Astrocyte (in vitro differentiated cells and primary cell): Measurements from ENCODE around the gene GPATCH2. TPM values are rescaled to one million over a fixed set of nuclear protein-coding genes. Genes with fewer than 3 reads are reported as not detected.
"Not testable (repeated sequence)": the region's sequence is repeated elsewhere in the genome, so short reads cannot be mapped to it uniquely, and the experiment has no call there.

Source experiments
- DNase-seq: peaks from one replicate; pipeline ENCODE4 v3.0.0-alpha.2; 2010; ENCODE audit warnings: low read depth
- FAIRE-seq: peaks from 2 replicates; lab custom pipeline; 2011; peaks lifted over from hg19 to GRCh38; lab: Jason Lieb, UNC
- H2AFZ ChIP-seq: 2 replicates; pipeline ENCODE4 v1.6.0; 2012; ENCODE audit warnings: low read depth, low read length, inconsistent platforms
- H3K27ac ChIP-seq: 2 replicates; pipeline ENCODE4 v1.5.1; 2011; ENCODE audit warnings: low read depth, low read length, inconsistent platforms
- H3K27me3 ChIP-seq: 2 replicates; pipeline ENCODE4 v1.6.0; 2011; ENCODE audit warnings: low read length, inconsistent platforms; ENCODE audit not compliant: insufficient read depth
- H3K36me3 ChIP-seq: 2 replicates; pipeline ENCODE4 v1.5.1; 2011; ENCODE audit warnings: low read length, inconsistent platforms; ENCODE audit not compliant: insufficient read depth
- H3K4me1 ChIP-seq: 2 replicates; pipeline ENCODE4 v1.5.1; 2011; ENCODE audit warnings: low read length, inconsistent platforms; ENCODE audit not compliant: insufficient read depth
- H3K4me2 ChIP-seq: 2 replicates; pipeline ENCODE4 v1.6.0; 2012; ENCODE audit warnings: low read length, inconsistent platforms
- H3K4me3 ChIP-seq: 2 replicates; pipeline ENCODE4 v1.5.1; 2011; ENCODE audit warnings: low read depth, mild to moderate bottlenecking, low read length, inconsistent platforms; ENCODE audit not compliant: insufficient read depth
- H3K79me2 ChIP-seq: 2 replicates; pipeline ENCODE4 v1.6.0; 2012; ENCODE audit warnings: mild to moderate bottlenecking, low read length, inconsistent platforms; ENCODE audit not compliant: insufficient read depth
- H3K9ac ChIP-seq: 2 replicates; pipeline ENCODE4 v1.6.0; 2012; ENCODE audit warnings: mild to moderate bottlenecking, low read length, inconsistent platforms
- H3K9me3 ChIP-seq: 2 replicates; pipeline ENCODE4 v1.5.1; 2012; ENCODE audit warnings: low read depth, mild to moderate bottlenecking, low read length, inconsistent platforms; ENCODE audit not compliant: insufficient read depth
- H4K20me1 ChIP-seq: 2 replicates; pipeline ENCODE4 v1.6.0; 2012; ENCODE audit warnings: low read length, inconsistent platforms; ENCODE audit not compliant: insufficient read depth
- H3K27ac Mint-ChIP-seq: one replicate; pipeline ENCODE4 v1.8.0; 2021; ENCODE audit warnings: mild to moderate bottlenecking, mixed read lengths; ENCODE audit not compliant: unreplicated experiment
- H3K27me3 Mint-ChIP-seq: one replicate; pipeline ENCODE4 v1.8.0; 2021; ENCODE audit warnings: low read depth, mixed read lengths; ENCODE audit not compliant: unreplicated experiment
- H3K36me3 Mint-ChIP-seq: one replicate; pipeline ENCODE4 v1.8.0; 2021; ENCODE audit warnings: low read depth, mixed read lengths; ENCODE audit not compliant: unreplicated experiment
- H3K4me1 Mint-ChIP-seq: one replicate; pipeline ENCODE4 v1.8.0; 2021; ENCODE audit warnings: low read depth, mixed read lengths; ENCODE audit not compliant: unreplicated experiment
- H3K4me3 Mint-ChIP-seq: one replicate; pipeline ENCODE4 v1.8.0; 2021; ENCODE audit warnings: mild to moderate bottlenecking, moderate library complexity, mixed read lengths; ENCODE audit not compliant: unreplicated experiment
- H3K9me3 Mint-ChIP-seq: one replicate; pipeline ENCODE4 v1.8.0; 2021; ENCODE audit warnings: mild to moderate bottlenecking, mixed read lengths; ENCODE audit not compliant: unreplicated experiment
- EZH2 ChIP-seq: IDR thresholded peaks from 2 replicates; pipeline ENCODE4 v1.6.1; 2012; ENCODE audit warnings: mild to moderate bottlenecking, low read length, inconsistent platforms; ENCODE audit not compliant: insufficient read depth
- total RNA-seq: library from RNA; stranded (reverse); gene quantifications from 2 replicates; pipeline ENCODE4 v1.2.1, GENCODE V29; 2021
- TF ChIP-seq, protein P1 (sequence below): IDR thresholded peaks from 2 replicates; pipeline ENCODE4 v1.5.1; 2011; ENCODE audit warnings: low read depth, mild to moderate bottlenecking, inconsistent platforms, low read length, moderate library complexity; ENCODE audit not compliant: insufficient read depth

GPATCH2 gene
- total RNA-seq, 1 donor from 2014 or later: 14.1 TPM

DNA sequence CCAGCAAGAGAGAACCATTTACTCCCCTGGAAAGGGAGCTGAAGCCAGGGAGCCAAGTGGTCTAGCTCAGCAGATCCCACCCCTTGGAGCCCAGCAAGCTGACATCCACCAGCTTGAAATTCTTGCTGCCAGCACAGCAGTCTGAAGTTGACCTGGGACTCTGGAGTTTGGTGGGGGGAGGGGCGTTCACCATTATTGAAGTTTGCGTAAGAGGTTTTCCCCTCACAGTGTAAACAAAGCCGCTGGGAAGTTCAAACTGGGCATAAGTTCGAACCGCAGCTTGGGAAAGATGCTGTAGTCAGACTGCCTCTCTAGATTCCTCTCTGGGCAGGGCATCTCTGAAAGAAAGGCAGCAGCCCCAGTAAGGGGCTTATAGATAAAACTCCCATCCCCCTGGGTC lies 251.1 kb downstream of the GPATCH2 start:
- H3K27me3 Mint-ChIP-seq, DNase-seq, H2AFZ ChIP-seq, H3K79me2 ChIP-seq, FAIRE-seq, H3K27me3 ChIP-seq, H3K9ac ChIP-seq, H3K4me1 ChIP-seq, H3K27ac ChIP-seq, H3K36me3 ChIP-seq, H4K20me1 ChIP-seq, H3K9me3 ChIP-seq, H3K4me2 ChIP-seq, H3K36me3 Mint-ChIP-seq, H3K4me3 ChIP-seq, H3K4me1 Mint-ChIP-seq, H3K27ac Mint-ChIP-seq, H3K4me3 Mint-ChIP-seq: not testable (repeated sequence)
- H3K9me3 Mint-ChIP-seq: peaks cover 12% of the 10 kb centered on the region

DNA sequence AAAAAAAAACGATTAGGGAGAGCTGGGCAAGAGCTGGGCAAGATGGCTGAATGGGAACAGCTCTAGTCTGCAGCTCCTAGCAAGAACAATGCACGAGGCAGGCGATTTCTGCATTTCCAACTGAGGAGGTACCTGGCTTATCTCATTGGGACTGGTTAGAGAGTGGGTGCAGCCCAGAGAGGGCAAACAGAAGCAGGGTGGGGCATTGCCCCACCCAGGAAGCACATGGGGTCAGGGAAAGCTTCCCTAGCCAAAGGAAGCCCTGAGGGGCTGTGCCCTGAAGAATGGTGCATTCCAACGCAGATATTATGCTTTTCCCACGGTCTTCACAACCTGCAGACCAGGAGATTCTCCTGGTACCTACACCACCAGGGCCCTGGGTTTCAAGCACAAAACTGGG lies 251.6 kb downstream of the GPATCH2 start:
- Histone ChIP-seq H3K27ac (no peak overlapping the region), H3K4me1 (no peaks in the 10 kb centered on the region), H3K36me3 (no peaks in the 10 kb centered on the region), H4K20me1 (no peaks in the 10 kb centered on the region), H3K9me3 (peaks cover 4% of the 10 kb centered on the region), H3K27me3 (no peaks in the 10 kb centered on the region), H2AFZ (no peak overlapping the region), H3K79me2 (no peaks in the 10 kb centered on the region), H3K9ac (no peak overlapping the region), H3K4me2 (no peak overlapping the region), H3K4me3 (no peak overlapping the region)
- peaks cover 3% of the 10 kb centered on the region for H3K4me1 Mint-ChIP-seq
- no peak for DNase-seq
- H3K27me3 Mint-ChIP-seq: peaks cover 5% of the 10 kb centered on the region
- no peak overlapping the region for H3K27ac Mint-ChIP-seq
- no peak for FAIRE-seq
- peaks cover 12% of the 10 kb centered on the region for H3K9me3 Mint-ChIP-seq
- no peaks in the 10 kb centered on the region for H3K36me3 Mint-ChIP-seq
- no peak overlapping the region for H3K4me3 Mint-ChIP-seq
- TF ChIP-seq, protein P1, sequence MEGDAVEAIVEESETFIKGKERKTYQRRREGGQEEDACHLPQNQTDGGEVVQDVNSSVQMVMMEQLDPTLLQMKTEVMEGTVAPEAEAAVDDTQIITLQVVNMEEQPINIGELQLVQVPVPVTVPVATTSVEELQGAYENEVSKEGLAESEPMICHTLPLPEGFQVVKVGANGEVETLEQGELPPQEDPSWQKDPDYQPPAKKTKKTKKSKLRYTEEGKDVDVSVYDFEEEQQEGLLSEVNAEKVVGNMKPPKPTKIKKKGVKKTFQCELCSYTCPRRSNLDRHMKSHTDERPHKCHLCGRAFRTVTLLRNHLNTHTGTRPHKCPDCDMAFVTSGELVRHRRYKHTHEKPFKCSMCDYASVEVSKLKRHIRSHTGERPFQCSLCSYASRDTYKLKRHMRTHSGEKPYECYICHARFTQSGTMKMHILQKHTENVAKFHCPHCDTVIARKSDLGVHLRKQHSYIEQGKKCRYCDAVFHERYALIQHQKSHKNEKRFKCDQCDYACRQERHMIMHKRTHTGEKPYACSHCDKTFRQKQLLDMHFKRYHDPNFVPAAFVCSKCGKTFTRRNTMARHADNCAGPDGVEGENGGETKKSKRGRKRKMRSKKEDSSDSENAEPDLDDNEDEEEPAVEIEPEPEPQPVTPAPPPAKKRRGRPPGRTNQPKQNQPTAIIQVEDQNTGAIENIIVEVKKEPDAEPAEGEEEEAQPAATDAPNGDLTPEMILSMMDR: no peak
- TF ChIP-seq EZH2: no peak

Other genes with a start within 250 kb of the GPATCH2 start
- gene SPATA17, start 254 bp upstream of the GPATCH2 start, total RNA-seq: 1.3 and 1.6 TPM in 2 replicates